HG03460 (cell line): ENCODE data around the gene MYO3B.

ENCODE experiments used
- ATAC-seq: cut with Tn5 transposase; IDR thresholded peaks from one replicate; pipeline ENCODE4 v1.9.1; 2021; ENCODE audit not compliant: unreplicated experiment

Gene MYO3B

DNA sequence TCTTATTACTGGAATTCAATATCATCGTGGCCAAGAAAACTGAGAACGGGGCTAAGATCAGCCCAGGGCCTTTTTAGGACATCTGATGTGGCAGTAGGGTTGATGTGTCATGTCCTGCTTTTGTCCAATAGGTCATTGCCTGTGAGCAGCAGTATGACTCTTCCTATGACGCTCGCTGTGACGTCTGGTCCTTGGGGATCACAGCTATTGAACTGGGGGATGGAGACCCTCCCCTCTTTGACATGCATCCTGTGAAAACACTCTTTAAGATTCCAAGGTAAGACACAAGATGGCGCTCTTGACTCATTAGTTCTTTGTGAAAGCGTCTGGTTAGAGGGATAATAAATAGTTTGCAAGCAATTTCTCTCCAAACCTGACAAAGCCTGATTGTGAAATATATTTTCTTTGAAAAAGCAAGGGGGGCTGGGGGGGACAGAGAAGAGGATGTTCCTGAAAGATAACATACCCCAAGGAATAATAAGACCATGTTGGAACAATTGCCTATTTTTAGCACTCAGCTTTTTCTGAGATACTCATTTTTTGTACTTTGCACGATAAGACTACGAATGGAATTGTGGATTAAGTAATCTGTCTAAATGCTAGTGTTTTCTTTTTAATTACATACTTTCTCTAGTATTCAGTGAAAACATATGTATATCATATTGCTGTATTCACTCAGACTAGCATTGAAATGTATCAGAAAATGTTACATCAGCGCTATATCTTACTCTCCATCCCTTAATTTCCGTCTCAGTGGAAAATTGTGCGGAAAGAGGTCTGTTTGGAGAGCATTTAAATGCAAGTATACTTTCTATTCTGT is 58.1 kb downstream of the MYO3B start:
- ATAC-seq, result no peak

DNA sequence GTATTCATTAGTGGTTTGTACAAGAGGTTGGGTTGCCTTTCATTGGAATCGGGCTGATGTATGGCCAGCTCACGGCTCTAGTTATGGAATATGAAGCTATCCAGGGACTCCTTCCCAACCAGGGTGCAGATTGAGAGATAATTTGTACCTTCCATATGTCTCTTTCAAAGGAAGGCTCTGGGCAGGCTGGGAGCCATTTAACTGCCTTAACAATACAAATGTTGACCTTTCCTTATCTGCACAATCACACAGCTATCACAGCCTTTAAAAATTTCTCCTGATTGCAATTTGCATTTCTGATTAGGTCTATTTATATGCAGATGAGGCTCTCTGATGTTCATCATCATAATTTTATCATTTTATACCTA is 58.7 kb downstream of the MYO3B start:
- ATAC-seq, result no peak

DNA sequence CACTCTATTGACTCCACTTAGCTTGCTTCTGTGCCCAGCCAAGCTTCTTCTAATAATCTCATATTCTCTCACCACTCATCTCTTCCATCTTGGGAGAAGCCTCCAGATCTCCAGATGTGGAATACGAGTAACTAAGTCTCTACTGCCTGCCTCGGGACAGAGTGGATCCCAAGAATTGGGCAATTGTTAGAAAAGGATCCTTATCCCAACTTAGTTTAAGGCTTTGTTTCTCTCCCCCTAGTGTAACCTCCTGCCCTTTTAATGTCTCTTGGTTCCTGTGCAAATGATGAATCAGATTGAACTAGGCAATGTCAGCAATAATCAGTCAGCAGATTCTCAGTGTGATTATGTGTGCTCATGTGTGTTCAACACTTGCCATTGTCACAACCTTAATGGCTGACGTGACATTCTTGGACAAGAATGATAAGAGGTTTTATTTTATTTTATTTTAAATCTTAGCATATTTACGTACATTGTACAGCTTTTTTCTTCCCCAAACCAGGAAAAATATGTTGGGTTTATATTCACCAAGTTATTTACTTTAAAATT is 59.7 kb downstream of the MYO3B start:
- ATAC-seq, result no peak

DNA sequence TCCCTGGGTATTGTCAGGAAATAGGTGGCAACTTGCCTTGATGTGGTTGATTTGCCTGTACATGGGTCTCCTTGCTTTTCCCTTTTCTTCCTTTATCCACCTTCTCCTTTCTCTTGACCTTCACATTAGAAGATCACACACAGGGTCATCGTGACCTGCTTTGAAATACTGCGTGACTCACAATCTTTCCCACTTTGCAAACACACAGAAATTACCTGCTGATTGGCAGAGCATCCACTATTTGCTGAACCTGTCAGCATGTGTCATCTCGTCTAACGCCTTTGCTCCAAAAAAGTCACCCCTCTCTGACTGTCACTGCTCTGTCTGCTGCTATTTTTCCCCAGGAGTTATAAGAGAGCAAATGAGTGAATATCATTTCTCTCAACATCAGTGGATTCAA is 60.8 kb downstream of the MYO3B start:
- ATAC-seq, result no peak

DNA sequence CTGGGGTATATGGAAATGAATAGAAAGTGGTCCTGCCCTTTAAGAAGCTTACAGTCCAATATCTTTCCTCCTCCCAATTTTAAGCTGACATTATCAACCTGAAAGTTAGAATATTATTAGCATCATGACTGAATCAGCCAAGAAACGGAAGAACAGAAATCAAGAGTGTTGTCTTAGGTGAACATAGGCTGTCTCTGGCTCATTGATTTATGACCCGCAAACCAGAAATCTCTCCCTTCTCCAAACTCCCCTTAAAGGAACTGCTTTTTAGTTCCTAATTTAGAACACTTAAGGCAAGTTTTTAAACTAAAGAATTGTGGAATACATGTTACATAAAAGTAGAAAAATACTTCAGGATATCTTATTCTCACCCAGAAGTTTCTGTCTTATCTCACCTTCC is 62.7 kb downstream of the MYO3B start:
- ATAC-seq, result no peak

DNA sequence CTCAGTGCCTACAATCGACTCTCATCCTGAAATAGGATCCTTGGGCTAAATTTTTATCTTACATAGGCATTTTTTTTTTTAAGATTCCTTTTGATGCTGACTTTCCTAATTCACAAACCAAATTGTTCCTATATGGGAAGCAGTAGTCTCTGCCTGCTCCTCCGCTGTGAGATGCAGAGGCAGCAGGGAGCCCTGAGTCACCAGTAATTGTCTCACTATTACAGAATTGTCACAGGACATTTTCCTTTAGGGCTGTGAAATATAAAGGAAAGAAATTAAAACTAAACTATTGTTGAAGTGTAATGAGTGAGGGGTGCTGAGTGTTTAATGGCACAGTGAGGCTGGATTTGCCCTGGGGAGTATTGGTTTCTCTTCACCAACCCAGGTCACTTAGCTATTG is 63.8 kb downstream of the MYO3B start:
- ATAC-seq, result no peak

DNA sequence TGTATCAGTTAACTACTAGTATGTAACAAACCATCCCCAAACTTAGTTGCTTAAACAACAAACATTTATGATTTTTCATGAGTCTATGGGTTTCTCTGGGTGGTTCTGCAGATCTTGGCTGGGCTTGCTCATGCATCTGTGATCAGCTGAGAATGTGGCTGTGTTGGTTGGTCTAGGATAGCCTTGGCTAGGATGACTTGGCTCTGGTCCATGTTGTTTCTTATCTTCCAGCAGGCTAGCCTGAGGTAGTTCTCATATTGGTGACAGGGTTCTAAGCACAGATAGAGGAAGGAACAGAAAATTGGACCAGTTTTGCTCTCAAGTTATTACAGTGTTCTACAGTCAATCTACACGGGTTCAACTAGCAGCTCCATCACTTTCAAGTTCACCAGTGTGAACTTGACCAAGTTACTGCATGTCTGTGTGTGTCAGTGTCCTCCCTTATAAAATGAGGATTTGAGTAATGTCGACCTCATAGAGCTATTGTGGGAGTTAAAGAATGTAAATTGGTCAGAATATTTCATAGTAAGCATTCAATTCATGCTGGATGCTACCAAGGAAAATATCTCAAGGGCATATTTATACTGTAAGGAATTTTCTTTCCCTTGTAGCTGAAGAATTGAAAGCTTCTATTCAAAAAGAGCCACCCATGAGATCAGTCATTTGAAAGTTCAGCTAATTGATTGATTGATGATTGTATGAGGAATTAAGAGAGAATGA is 65.3 kb downstream of the MYO3B start:
- no peak for ATAC-seq

DNA sequence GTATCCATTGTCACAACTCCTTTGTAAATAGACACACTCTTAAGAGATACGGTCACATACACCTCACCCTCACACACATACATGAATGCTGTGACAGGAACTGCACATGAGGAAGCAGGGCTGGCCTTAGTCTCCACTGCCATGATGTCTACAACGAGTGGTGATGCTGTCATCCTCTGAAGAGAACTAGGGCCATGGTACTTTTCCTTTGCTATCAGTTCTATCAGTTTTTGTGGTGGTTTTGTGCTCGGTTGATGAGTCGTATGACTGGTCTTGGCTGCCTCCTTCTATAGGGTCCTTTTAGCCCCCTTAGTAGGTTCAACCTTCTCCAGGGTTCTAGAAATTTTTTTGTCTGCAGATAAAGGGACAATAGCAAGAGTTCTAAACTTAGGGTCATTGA is 66.0 kb downstream of the MYO3B start:
- no peak for ATAC-seq

DNA sequence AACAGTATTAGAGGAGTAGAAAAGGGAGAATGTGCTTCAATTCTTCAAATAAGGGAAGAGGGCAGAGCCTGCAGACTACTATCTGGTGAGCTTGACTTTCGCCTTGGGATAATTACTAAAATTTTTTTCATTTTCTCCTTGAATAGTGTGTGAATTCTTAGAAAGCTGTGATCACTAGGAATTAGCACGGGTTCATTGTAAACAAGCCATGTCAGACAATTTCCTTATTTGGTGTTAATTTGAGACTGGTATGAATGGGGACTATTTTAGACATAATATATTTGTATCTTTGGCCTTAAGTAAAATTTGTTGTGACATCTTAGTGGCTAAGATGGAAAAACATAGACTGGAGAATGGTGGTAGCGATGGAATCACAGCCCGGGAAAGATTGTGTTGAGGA is 66.6 kb downstream of the MYO3B start:
- no peak for ATAC-seq

DNA sequence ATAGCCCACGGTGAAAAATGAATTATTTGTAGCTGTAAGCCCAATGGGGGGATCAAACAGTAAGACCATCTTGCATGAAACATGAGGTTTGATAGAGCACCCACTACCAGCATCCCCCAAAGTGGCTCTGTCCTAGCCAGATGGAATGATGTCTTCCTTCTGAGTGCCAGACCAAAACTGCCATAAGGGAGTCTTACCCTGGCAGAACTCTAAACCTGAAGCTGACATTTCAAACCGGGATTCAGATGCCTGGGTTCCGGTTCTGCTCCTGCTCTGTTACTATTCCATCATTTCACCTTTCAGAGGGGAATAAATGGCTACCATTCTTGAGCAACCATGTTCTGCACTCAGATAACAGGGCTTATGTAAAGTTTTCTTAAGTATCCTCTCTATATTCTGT is 67.4 kb downstream of the MYO3B start:
- ATAC-seq, result no peak

DNA sequence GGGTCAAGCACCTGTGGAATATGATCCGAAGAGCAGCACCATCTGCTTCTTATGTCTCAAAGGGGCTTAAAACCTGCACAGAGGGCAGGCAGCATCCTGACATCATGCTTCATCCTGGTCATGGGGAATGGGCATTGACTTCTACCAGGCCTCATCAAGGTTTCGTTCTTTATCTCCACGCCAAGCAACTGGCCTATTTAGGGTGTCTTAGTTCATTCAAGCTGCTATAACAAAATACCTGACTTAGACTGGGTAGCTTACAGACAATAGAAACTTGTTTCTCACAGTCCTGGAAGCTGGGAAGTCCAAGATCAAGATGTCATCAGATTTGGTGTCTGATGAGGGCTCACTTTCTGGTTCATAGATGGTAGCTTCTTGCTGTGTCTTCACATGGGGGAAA is 69.4 kb downstream of the MYO3B start:
- ATAC-seq, result no peak

DNA sequence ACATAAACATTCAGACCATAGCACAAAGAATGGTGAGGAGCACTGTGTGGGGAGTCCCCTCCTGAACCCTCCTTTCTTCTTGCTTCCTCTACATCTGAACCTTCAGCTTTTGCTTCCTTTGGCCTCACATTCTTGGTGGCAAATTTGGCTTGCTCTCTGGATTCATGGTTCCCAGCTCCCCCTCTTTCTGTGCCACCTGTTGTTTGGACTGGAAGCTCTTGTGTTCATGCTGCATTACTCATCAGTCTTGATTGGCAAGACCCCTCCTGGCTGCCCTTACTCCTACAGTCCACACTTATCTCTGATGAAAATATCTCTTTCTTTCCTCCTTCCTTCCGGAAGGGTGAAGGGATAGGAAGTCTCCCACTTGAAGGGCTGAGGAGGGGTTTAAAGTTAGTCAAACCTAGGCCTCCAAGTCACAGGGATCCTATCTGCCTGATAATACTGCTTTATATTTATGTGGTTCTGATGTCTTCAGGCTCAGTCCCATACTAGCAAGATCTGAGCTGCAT is 70.0 kb downstream of the MYO3B start:
- no peak for ATAC-seq

DNA sequence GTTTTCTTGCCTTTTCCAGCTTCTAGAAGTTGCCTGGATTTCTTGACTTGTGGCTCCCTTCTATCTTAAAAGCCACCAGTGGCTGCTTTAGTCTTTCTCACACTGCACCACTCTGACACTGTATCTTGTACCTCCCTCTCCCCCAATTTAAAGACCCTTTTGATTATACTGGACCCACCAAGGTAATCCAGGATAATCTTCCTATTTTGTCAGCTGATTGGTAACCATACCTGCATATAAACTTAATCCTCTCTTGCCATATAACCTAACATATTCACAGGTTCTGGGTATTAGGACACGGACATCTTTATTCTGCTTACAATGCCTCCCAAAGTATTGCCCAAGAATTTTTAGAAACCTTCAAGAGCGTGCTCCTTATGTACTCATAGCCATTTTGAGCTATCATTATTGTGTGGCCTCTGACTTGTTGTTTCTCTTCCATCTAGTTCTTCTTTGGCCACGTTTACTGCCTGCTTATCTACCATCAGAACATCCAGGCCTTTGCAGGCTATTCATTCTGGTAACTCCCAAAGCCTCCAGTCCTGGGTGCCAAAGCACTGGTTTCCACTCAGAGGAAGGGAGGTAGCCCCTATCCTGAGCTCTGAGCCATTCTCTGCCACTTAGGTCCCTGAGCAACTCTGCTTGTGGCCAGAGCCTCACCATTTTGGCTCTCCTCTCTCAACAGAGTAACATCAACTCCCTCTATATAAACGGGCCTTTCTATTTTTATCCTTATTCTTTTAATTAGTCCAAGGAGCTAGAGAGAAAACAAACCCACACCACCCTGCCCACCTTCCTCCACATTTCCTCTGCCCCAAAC is 70.8 kb downstream of the MYO3B start:
- no peak for ATAC-seq

DNA sequence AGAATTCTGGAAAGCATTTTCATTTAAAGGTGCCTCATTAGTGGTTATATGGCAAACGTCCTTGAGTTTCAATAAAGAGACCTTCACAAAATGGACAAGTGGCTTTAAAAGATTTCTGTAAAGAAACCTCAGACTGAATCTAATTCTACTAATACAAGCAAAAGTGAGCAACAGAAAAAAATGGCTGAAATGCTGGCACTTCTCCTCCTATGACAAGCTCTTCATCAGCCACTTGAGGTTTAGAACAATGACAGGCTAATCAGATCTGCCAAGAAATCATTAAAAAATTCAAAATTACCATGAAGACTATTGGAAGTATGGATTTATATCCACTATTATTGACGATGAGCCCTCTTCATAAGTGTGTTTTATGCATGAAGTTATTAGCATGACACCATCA is 71.8 kb downstream of the MYO3B start:
- ATAC-seq, result no peak

DNA sequence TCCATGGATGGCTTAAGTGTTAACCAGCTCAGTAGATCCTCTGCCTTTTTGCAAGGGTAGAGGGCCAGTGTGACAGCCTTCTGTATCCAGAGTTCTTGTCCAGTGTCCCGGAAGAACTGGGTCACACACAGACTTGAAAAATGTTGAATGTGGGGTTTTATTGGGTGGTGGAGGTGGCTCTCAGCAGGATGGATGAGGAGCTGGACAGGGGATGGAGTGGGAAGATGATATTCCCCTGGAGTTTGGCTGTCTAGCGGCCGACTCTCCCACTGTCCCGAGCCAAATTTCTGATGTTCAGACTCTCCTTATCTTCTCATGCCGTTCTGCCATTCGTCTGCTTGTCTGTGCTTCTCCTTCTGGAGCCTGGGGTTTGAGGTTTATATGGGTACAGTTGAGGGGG is 72.6 kb downstream of the MYO3B start:
- ATAC-seq, result no peak

DNA sequence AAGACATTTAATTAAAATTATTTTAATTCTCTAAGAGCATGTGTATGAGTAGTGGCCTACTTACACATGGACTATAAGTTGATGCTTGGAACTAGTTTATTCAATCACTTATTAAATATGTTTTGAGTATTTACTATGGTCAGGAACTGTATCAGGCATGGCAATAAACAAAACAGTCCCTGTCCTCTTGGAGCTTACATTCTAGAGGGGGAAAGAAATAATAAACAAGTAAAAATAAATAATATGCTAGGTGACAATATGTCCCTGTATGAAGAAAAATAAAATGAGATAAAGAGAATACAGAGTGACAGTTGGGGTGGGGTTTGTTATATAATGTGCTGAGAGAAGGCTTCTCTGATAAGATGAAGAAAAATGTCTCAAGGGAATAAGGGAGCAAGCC is 74.5 kb downstream of the MYO3B start:
- ATAC-seq, result no peak

DNA sequence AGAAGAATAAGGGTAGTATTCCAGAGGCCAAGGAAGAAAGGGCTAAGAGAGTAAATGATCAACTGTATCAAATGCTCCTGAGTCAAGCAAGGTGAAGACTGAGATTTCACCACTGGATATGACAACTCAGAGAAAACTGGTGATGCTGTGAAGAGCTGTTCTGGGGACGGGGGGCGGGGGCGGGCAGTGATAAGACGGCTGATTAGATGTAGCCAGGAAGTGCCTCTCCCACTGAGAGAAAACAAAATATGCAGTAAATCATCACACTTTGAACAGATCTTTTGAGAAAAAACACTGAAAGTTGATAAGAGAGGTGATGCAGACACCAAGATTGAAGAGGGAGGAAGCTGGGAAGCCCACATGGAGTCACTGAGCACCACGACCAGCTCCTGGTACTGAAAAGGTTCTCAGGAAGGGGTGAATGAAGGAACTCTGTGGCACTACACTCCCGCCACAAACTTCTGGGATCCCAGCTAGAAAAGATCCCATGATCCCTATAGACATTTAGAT is 75.8 kb downstream of the MYO3B start:
- no peak for ATAC-seq

DNA sequence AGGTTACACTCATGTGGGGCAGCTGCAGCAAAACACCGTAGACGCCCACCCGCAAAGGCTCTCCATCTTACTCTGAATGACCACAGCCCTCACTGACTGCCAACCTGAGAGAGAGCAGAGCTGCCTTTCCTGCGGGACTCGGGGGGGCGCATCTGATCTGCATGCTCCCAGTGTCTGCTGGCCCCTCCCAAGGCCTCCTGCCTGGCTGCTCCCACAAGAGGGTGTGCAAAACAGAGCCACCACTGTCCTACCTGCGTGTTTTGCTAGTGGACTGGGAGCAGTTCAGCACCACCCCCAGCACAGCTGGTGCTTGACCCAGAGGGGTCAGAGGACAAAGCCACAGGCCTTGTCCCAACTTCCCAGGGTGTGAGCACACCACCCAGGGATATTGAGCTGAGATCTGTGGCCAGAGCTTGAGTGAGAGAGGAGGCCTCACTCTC is 76.4 kb downstream of the MYO3B start:
- ATAC-seq, result no peak

DNA sequence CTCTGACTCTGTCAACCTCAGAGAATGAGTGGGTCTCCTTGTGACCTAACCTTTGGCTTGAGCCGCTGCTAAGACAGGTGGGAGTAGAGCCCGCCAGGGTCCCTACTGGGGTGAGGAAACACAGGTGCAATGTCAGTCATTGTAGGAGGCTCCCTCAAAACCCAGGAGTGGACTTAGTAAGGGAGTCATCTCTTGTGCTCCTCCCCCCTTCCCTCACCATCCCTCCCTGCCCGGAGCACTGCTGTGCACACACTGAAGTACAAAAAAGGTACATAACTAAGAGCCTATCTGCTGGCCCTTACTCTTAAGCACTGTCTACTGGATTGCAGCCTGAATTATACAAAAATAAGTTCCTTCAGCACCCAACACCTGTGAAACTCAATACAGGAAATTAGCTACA is 77.2 kb downstream of the MYO3B start:
- no peak for ATAC-seq

DNA sequence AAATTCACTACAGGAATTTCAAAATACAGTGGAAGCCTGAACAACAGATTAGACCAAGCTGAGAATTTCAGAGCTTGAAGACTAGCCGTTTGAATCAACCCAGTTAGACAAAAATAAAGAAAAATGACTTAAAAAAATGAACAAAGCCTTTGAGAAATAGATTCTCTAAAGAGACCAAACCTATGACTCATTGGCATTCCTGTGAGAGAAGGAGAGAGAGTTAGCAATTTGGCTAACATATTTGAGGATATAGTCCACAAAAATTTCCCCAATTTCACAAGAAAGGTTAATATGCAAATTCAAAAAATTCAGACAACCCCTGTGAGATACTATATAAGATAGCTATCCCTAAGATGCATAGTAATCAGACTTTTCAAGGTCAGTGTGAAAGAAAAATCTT is 78.0 kb downstream of the MYO3B start:
- no peak for ATAC-seq

DNA sequence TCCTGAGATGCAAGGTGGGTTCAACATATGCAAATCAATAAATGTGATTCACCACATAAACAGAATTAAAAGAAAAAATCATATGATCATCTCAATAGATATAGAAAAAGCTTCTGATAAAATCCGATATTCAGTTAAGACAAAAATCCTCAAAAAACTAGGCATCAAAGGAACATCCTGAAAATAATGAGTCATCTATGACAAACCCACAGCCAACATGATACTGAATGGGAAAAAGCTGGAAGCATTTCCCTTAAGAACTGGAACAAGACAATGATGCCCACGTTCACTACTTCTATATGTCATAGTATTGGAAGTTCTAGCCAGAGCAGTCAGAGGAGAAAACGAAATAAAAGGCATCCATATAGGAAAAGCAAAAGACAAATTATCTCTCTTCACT is 80.4 kb downstream of the MYO3B start:
- ATAC-seq, result no peak
